Uterus (tissue), 4 donors: Measurements from ENCODE around the gene TICRR. TPM values are rescaled to one million over a fixed set of nuclear protein-coding genes. Genes with fewer than 3 reads are reported as not detected.

Source experiments
- DNase-seq, 2 donors: peaks; one replicate each; pipeline ENCODE4 v3.0.0-alpha.2; 2019 to 2020
- H3K27ac ChIP-seq, 2 donors: fragments of 200-600 bp; sonication (generic); 1 replicate in 1 of 2; 2 replicates in 1 of 2; pipeline ENCODE4 v1.5.1; 2016 to 2018
- H3K27me3 ChIP-seq, 2 donors: fragments of 200-600 bp; sonication (generic); one replicate each; pipeline ENCODE4 v1.5.1; 2018 to 2019; ENCODE audit warnings: control low read depth in 1 of 2
- H3K36me3 ChIP-seq, 2 donors: fragments of 200-600 bp; sonication (generic); one replicate each; pipeline ENCODE4 v1.5.1; 2019; ENCODE audit warnings: control low read depth in 1 of 2
- H3K4me1 ChIP-seq, 2 donors: fragments of 200-600 bp; sonication (generic); one replicate each; pipeline ENCODE4 v1.5.1; 2018 to 2019; ENCODE audit warnings: control low read depth in 1 of 2
- H3K4me3 ChIP-seq, 2 donors: fragments of 200-600 bp; sonication (generic); 1 replicate in 1 of 2; 2 replicates in 1 of 2; pipeline ENCODE4 v1.5.1; 2018 to 2019; ENCODE audit warnings: mild to moderate bottlenecking in 1 of 2
- H3K9me3 ChIP-seq, 2 donors: fragments of 200-600 bp; sonication (generic); one replicate each; pipeline ENCODE4 v1.5.1; 2019; ENCODE audit warnings: control low read depth in 1 of 2
- POLR2A ChIP-seq, 2 donors: fragments of 450-650 bp; IDR thresholded peaks; one replicate each; pipeline ENCODE4 v1.6.1; 2016; ENCODE audit warnings: antibody characterized with exemption in 2 of 2, mild to moderate bottlenecking in 1 of 2, moderate library complexity in 1 of 2
- intact Hi-C: fragments of 100-400 bp; cut with DNase I; formaldehyde crosslinking; loops from one replicate; pipeline ENCODE4 v1.15.1; 2023; ENCODE audit warnings: low total_unique reads
- total RNA-seq, 4 donors: library from RNA; depleted of rRNA in 3 of 4; stranded (reverse); fragments of >200 nt in 3 of 4; gene quantifications; one replicate each; pipeline versions ENCODE4 v1.1.0 to v1.2.4, GENCODE V29; 2014 to 2023
- TF ChIP-seq, protein P1 (sequence below), 4 experiments: fragments of 200-600 bp in 2 of 4; fragments of 450-650 bp in 2 of 4; sonication (generic) in 2 of 4; IDR thresholded peaks; one replicate each; pipeline ENCODE4 v1.5.1; 2016 to 2019; ENCODE audit warnings: antibody characterized with exemption in 4 of 4, mild to moderate bottlenecking in 2 of 4, moderate library complexity in 1 of 4
- donor health status: DM: yes; HTN: yes; CAD: no.

Gene TICRR
- total RNA-seq, 4 donors from 2014 or later: under 0.01 to 3.7 TPM; not detected in 2

DNA sequence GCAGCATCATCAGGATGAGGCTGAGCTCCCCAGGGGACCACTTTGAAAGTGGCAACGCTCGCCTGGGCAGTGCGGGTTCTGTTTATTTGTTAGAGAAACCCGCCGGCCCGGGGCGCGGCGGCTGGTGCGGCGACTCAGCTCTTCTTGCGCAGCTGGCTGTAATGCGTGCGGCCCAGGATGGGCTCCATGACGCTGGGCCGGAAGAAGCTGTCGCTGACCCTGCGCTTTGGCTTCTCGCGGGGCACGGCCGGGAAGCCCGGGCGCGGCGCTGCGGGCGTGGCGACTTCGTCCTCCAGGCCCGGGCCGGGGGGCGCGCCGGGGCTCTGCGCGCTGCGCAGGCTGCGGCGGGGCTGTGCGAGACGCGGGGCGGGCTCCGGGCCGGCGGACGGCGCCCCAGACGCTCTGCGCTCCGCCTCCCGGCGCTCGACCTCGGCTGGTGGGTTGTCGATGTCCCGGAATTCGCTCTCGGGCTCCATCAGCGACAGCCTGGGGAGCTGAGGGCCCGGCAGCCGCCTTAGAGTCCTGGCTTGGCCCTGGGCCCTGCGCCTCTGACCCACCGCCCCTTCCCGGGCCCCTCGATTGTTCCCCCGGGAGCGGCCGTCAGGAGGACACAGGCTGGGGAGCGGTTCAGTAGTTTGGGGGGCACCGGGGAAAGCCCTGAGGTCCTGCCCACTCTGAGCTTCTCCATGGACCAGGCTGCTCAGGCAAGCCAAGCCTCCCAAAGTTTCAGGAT lies 90.3 kb downstream of the TICRR start:
- Histone ChIP-seq H3K27me3 (no peaks in the 10 kb centered on the region), H3K36me3 (no peaks in the 10 kb centered on the region), H3K4me1 (peaks cover 0 to 11% of the 10 kb centered on the region in 2 donors), H3K27ac (peak overlapping the region; percentile 81 to 89), H3K9me3 (no peaks in the 10 kb centered on the region), H3K4me3 (peak overlapping the region; percentile 33 to 34)
- intact Hi-C loops: no loop called here
- TF ChIP-seq, protein P1, sequence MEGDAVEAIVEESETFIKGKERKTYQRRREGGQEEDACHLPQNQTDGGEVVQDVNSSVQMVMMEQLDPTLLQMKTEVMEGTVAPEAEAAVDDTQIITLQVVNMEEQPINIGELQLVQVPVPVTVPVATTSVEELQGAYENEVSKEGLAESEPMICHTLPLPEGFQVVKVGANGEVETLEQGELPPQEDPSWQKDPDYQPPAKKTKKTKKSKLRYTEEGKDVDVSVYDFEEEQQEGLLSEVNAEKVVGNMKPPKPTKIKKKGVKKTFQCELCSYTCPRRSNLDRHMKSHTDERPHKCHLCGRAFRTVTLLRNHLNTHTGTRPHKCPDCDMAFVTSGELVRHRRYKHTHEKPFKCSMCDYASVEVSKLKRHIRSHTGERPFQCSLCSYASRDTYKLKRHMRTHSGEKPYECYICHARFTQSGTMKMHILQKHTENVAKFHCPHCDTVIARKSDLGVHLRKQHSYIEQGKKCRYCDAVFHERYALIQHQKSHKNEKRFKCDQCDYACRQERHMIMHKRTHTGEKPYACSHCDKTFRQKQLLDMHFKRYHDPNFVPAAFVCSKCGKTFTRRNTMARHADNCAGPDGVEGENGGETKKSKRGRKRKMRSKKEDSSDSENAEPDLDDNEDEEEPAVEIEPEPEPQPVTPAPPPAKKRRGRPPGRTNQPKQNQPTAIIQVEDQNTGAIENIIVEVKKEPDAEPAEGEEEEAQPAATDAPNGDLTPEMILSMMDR (IDR thresholded peaks at IDR 0.05): no peak
- peak in 1 of 2 donors; percentile 18 for TF ChIP-seq POLR2A (IDR thresholded peaks at IDR 0.05)
- DNase-seq: peak; percentile 53 to 66

DNA sequence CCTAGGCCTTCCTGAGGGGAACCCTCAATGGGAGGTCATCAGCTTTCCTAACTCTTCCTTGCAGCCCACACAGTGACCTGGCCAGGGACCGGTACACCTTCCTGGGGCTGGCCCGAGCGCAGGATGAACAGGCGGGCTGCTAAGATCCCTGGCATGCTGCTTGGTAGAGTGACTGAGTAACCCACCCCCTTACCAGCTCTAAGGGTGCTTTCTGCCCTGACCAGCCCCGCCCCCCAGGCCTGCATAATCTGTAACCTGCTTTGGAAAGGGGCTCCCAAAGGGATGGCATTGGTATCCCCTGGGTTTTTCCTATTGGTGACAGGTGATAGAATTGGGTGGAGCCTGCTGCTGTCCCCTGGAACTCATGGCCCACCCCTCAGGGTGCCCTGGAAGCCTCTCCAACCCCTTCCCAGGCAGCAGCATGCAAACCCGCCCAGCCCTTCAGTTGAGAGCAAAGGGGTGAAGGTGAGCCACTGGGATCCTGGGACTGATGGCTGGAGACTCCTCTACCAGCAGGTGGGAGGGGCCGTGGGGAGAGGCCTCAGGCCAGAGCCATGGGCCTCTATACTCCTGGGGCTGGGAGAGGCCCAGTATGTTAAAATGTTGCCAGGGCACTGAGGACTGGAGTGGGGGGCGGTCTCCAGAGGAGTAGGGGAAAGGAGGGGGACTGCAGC lies 91.1 kb downstream of the TICRR start:
- intact Hi-C loops: no loop called here
- DNase-seq: no peak
- Histone ChIP-seq H3K9me3 (no peaks in the 10 kb centered on the region), H3K27ac (peak overlapping the region; percentile 81 to 89), H3K4me1 (peaks cover 0 to 11% of the 10 kb centered on the region in 2 donors), H3K27me3 (no peaks in the 10 kb centered on the region), H3K36me3 (no peaks in the 10 kb centered on the region), H3K4me3 (no peak overlapping the region)
- TF ChIP-seq, protein P1 (IDR thresholded peaks at IDR 0.05): no peak
- TF ChIP-seq POLR2A (IDR thresholded peaks at IDR 0.05): no peak

DNA sequence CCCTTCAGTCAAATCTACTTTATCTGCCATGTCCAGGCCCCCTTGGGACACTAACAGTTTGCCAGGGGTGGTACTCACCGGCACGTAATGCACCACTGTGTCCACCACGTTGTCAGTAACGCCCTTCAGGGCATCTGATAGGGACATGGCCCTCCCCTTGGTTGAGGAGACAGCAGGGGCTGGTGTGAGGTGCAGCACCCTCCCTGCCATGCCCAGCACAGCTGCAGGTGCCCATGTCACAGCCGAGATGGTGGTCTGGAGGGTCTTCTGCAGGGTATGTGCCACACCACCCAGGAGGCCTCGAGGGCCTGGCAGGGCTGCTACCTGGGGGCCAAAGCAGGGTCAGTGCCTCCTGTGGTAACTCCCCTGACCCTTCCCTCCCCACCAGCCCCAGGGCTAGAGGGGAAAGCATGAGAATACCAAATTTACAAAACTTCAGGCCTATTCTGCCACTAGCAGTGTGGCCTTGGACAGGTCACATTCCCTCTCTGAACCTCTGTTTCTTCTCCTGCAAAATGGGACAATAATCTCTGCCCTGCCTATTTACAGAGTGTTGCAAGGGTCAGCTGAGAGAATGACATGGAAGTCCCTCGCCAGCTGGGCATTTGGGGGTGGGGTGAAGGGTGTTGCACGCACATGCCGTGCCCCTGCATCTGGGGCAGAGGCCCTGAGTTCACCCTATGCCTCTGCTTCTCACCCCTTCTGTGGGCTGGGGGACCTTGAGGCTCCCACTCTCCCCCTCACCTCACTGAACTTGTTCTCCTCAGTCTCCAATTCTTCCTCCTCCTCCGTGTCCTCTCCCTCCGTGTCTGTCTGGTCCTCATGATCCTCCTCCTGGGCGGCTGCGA lies 91.8 kb downstream of the TICRR start:
- Histone ChIP-seq H3K27me3 (no peaks in the 10 kb centered on the region), H3K9me3 (no peaks in the 10 kb centered on the region), H3K27ac (no peak overlapping the region), H3K4me3 (no peak overlapping the region), H3K4me1 (peaks cover 0 to 11% of the 10 kb centered on the region in 2 donors), H3K36me3 (no peaks in the 10 kb centered on the region)
- intact Hi-C loops: no loop called here
- no peak for DNase-seq
- TF ChIP-seq POLR2A (IDR thresholded peaks at IDR 0.05): no peak
- TF ChIP-seq, protein P1 (IDR thresholded peaks at IDR 0.05): no peak

DNA sequence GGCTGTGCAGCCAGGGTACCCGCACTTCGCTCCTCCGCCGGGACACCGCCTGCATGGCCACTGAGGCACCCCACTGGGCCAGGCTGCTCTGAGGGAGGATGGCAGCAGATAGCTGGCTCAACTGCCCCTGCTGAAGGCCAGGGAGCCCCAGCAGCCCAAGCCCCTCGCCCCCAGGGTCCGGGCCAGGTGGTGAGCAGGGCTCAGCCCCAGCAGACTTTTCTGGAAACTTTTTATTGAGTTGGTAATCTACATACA lies 92.4 kb downstream of the TICRR start:
- intact Hi-C loops: no loop called here
- H3K4me1 ChIP-seq: peaks cover 0 to 11% of the 10 kb centered on the region in 2 donors
- no peaks in the 10 kb centered on the region for H3K36me3 ChIP-seq
- DNase-seq: no peak
- H3K27ac ChIP-seq: no peak overlapping the region
- no peaks in the 10 kb centered on the region for H3K9me3 ChIP-seq
- no peaks in the 10 kb centered on the region for H3K27me3 ChIP-seq
- H3K4me3 ChIP-seq: no peak overlapping the region
- no peak for TF ChIP-seq POLR2A (IDR thresholded peaks at IDR 0.05)
- TF ChIP-seq, protein P1 (IDR thresholded peaks at IDR 0.05): no peak

DNA sequence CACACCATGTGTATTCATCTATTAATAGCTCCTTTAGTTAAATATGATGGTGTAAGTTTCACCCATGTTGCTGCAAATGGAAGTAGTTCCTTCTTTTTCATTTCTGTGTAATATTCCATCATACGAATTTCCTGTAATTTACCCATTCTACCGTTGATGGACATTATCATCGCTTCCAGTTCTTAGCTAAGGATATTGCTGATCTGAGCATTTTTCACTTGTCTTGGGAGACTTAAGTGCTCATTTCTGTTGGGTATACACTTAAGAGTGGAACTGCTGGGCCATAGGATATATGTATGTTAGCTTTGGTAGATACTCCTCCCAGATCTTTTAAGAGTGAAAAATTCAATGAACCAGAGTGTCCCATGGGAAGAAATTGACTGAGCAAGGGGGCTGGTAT lies 92.9 kb downstream of the TICRR start:
- Histone ChIP-seq H3K27me3 (no peaks in the 10 kb centered on the region), H3K27ac (no peak overlapping the region), H3K4me1 (peaks cover 0 to 11% of the 10 kb centered on the region in 2 donors), H3K4me3 (no peak overlapping the region), H3K9me3 (no peaks in the 10 kb centered on the region), H3K36me3 (no peaks in the 10 kb centered on the region)
- no peak for DNase-seq
- no peak for TF ChIP-seq POLR2A (IDR thresholded peaks at IDR 0.05)
- TF ChIP-seq, protein P1 (IDR thresholded peaks at IDR 0.05): no peak
- intact Hi-C loops: no loop called here
